Osteoblast (primary cell): ENCODE data around the gene CHERP. TPM values are rescaled to one million over a fixed set of nuclear protein-coding genes. Genes with fewer than 3 reads are reported as not detected.
A peak's percentile ranks its signal among the peaks of the same experiment; 100 is the strongest.
"Not testable (repeated sequence)": the region's sequence is repeated elsewhere in the genome, so short reads cannot be mapped to it uniquely, and the experiment has no call there.

ENCODE experiments used
- DNase-seq: peaks from one replicate; pipeline ENCODE4 v3.0.0; 2011; ENCODE audit warnings: low spot score, mixed read lengths; ENCODE audit not compliant: insufficient read length; ENCODE audit errors: missing footprints
- H2AFZ ChIP-seq: 2 replicates; pipeline ENCODE4 v1.6.0; 2011; ENCODE audit warnings: mild to moderate bottlenecking, low read length
- H3K27ac ChIP-seq: 2 replicates; pipeline ENCODE4 v1.5.1; 2011; ENCODE audit warnings: mild to moderate bottlenecking, low read depth, low read length, moderate library complexity
- H3K27me3 ChIP-seq: 2 replicates; pipeline ENCODE4 v1.6.0; 2012; ENCODE audit warnings: mild to moderate bottlenecking, control low read depth, inconsistent platforms, low read length, moderate library complexity; ENCODE audit not compliant: insufficient read depth
- H3K36me3 ChIP-seq: 2 replicates; pipeline ENCODE4 v1.5.1; 2011; ENCODE audit warnings: mild to moderate bottlenecking, low read length, control low read depth, moderate library complexity; ENCODE audit not compliant: insufficient read depth
- H3K4me1 ChIP-seq: 2 replicates; pipeline ENCODE4 v1.5.1; 2011; ENCODE audit warnings: mild to moderate bottlenecking, low read length, control low read depth, moderate library complexity; ENCODE audit not compliant: insufficient read depth
- H3K4me2 ChIP-seq: 2 replicates; pipeline ENCODE4 v1.6.0; 2011; ENCODE audit warnings: mild to moderate bottlenecking, low read length; ENCODE audit not compliant: insufficient read depth
- H3K4me3 ChIP-seq: fragments of 200-600 bp; sonication (generic); 3 replicates; pipeline ENCODE4 v1.5.1; 2012; ENCODE audit warnings: mild to moderate bottlenecking, low read length, inconsistent platforms; ENCODE audit not compliant: insufficient read depth
- H3K79me2 ChIP-seq: 2 replicates; pipeline ENCODE4 v1.6.0; 2012; ENCODE audit warnings: mild to moderate bottlenecking, low read length, control low read depth, inconsistent platforms; ENCODE audit not compliant: insufficient read depth
- H3K9me3 ChIP-seq: 2 replicates; pipeline ENCODE4 v1.5.1; 2011; ENCODE audit warnings: low read depth, low read length, control low read depth
- H4K20me1 ChIP-seq: 2 replicates; pipeline ENCODE4 v1.6.0; 2012; ENCODE audit warnings: mild to moderate bottlenecking, low read length, control low read depth; ENCODE audit not compliant: insufficient read depth
- total RNA-seq: library from RNA; depleted of rRNA; stranded (reverse); fragments of >200 nt; gene quantifications from 2 replicates; pipeline ENCODE4 v1.2.3, GENCODE V29; 2012
- TF ChIP-seq, protein P1 (sequence below): IDR thresholded peaks from 2 replicates; pipeline ENCODE4 v1.5.1; 2011; ENCODE audit warnings: mild to moderate bottlenecking, low read depth, low read length, moderate library complexity; ENCODE audit errors: extremely low read depth

CHERP gene
- total RNA-seq, 1 donor, result 5.8 TPM

DNA sequence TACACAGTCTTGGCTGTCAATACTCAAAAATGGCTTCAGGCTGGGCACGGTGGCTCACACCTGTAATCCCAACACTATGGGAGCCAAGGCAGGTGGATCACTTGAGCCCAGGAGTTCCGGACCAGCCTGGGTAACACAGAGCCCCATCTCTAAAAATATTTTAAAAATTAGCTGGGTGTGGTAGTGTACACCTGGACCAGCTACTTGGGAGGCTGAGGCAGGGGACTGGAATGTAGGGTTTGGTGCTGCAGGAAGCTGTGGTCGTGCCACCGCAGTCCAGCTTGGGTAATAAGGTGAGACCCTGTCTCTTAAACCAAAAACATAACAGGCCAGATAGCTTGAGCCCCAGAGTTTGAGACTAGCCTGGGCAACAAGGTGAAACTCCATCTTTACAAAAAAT lies 6.7 kb upstream of the CHERP start:
- peaks cover 5% of the 10 kb centered on the region for H4K20me1 ChIP-seq
- H3K79me2 ChIP-seq, result peaks cover 17% of the 10 kb centered on the region
- H3K27me3 ChIP-seq, result no peaks in the 10 kb centered on the region
- H3K36me3 ChIP-seq, result peaks cover 24% of the 10 kb centered on the region
- H2AFZ ChIP-seq, result no peak overlapping the region
- H3K4me1 ChIP-seq, result no peaks in the 10 kb centered on the region
- H3K27ac ChIP-seq, result no peak overlapping the region
- no peak overlapping the region for H3K4me3 ChIP-seq
- DNase-seq, result no peak
- TF ChIP-seq, protein P1, sequence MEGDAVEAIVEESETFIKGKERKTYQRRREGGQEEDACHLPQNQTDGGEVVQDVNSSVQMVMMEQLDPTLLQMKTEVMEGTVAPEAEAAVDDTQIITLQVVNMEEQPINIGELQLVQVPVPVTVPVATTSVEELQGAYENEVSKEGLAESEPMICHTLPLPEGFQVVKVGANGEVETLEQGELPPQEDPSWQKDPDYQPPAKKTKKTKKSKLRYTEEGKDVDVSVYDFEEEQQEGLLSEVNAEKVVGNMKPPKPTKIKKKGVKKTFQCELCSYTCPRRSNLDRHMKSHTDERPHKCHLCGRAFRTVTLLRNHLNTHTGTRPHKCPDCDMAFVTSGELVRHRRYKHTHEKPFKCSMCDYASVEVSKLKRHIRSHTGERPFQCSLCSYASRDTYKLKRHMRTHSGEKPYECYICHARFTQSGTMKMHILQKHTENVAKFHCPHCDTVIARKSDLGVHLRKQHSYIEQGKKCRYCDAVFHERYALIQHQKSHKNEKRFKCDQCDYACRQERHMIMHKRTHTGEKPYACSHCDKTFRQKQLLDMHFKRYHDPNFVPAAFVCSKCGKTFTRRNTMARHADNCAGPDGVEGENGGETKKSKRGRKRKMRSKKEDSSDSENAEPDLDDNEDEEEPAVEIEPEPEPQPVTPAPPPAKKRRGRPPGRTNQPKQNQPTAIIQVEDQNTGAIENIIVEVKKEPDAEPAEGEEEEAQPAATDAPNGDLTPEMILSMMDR, result no peak
- no peaks in the 10 kb centered on the region for H3K9me3 ChIP-seq
- H3K4me2 ChIP-seq, result no peak overlapping the region

DNA sequence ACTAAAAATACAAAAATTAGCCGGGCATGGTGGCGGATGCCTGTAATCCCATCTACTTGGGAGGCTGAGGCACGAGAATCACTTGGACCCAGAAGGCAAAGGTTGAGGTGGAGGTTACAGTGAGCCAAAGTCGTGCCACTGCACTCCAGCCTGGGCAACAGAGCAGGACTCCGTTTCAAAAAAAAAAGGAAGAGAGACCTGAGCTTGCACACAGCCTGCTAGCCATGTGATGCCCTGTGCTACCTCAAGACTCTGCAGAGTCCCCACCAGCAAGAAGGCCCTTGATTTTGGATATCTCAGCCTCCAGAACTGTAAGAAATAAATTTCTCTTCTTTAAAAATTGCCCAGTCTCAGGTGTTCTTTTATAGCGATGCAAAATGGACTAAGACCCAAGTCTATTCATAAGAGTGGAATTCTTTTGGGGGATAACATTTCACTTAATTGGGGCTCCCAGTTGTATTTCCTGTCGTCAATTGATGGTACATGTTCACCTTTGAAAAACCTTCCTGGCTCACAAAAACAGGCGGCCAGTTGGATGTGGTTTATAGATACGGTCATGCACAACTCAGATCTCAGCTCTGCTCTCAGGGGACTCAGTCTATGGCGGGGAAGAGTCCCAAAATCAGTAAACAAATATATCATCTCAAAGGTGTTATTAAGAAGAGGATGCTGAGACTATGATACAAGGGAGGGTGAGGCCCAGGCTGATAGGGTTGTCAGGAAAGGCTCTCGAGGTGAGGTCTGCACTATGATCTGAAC lies 2.4 kb upstream of the CHERP start:
- no peak overlapping the region for H3K27ac ChIP-seq
- DNase-seq, result no peak
- no peak overlapping the region for H3K4me2 ChIP-seq
- no peak overlapping the region for H2AFZ ChIP-seq
- H3K9me3 ChIP-seq, result no peaks in the 10 kb centered on the region
- H3K36me3 ChIP-seq, result peaks cover 7% of the 10 kb centered on the region
- no peaks in the 10 kb centered on the region for H3K27me3 ChIP-seq
- H3K4me3 ChIP-seq, result no peak overlapping the region
- H4K20me1 ChIP-seq, result peaks cover 17% of the 10 kb centered on the region
- peaks cover 56% of the 10 kb centered on the region for H3K79me2 ChIP-seq
- H3K4me1 ChIP-seq, result peaks cover 9% of the 10 kb centered on the region
- TF ChIP-seq, protein P1, result no peak

DNA sequence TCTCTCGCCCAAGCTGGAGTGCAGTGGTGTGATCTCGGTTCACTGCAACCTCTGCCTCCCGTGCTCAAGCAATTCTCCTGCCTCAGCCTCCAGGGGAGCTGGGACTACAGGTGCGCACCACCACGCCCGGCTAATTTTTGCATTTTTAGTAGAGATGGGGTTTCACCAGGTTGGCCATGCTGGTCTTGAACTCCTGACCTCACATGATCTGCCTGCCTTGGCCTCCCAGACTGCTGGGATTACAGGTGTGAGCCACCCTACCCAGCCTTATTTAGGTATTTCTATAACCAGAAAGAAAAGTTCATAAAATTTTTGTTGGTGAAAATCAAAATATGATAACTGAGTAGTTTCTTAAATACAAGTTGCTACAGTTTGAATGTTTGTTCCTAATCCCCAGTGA lies 1.5 kb upstream of the CHERP start:
- Histone ChIP-seq H4K20me1 (peaks cover 24% of the 10 kb centered on the region), H3K4me2 (peak overlapping the region; percentile 98), H3K36me3 (peaks cover 11% of the 10 kb centered on the region), H3K79me2 (peaks cover 63% of the 10 kb centered on the region)
- H3K9me3 ChIP-seq, H2AFZ ChIP-seq, DNase-seq, H3K4me3 ChIP-seq, H3K27ac ChIP-seq, H3K4me1 ChIP-seq, H3K27me3 ChIP-seq: not testable (repeated sequence)

DNA sequence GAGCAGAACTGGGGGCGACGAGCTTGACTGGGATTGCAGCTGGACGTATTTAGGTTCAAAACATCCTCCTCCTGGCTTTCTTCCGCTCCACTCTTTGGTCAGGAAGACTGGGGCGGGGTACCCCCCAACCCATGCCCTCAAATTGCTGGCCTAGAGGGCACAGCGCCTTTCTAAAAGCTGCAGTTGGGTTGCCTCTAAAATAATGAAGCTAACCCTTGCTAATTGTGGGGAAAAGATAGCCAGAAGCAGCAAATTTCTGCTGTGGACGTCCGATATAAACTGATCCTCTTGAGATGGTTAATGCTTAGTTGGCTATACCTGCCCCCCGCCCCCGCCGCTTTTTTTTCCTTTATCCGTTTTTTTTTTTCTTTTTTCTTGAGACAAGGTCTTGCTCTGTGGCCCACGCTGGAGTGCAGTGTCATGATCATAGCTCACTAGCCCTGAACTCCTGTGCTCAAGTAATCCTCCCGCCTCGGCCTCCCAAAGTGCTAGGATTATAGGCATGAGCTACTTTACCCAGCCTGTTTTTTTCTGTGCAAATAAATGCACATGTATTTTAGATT lies 754 bp upstream of the CHERP start:
- DNase-seq, result no peak
- Histone ChIP-seq H3K4me3 (peak overlapping the region; percentile 99), H3K9me3 (no peaks in the 10 kb centered on the region), H4K20me1 (peaks cover 30% of the 10 kb centered on the region), H3K27ac (peak overlapping the region; percentile 64), H3K4me1 (peaks cover 9% of the 10 kb centered on the region), H2AFZ (peak overlapping the region; percentile 49), H3K79me2 (peaks cover 66% of the 10 kb centered on the region), H3K4me2 (peak overlapping the region; percentile 98), H3K36me3 (peaks cover 12% of the 10 kb centered on the region), H3K27me3 (no peaks in the 10 kb centered on the region)
- TF ChIP-seq, protein P1, result no peak
